Activated CD4-positive, alpha-beta T cell treated with anti-CD3 and anti-CD28 coated beads, Interleukin-2, amount 50 U/mL, for 4 hours (primary cell): ENCODE measurements around the gene SMCR8.
"Not testable (repeated sequence)": the region's sequence is repeated elsewhere in the genome, so short reads cannot be mapped to it uniquely, and the experiment has no call there.

Experiments
- DNase-seq, 2 experiments: peaks; one replicate each; pipeline ENCODE4 v3.0.0-alpha.2; 2020

SMCR8 gene, protein sequence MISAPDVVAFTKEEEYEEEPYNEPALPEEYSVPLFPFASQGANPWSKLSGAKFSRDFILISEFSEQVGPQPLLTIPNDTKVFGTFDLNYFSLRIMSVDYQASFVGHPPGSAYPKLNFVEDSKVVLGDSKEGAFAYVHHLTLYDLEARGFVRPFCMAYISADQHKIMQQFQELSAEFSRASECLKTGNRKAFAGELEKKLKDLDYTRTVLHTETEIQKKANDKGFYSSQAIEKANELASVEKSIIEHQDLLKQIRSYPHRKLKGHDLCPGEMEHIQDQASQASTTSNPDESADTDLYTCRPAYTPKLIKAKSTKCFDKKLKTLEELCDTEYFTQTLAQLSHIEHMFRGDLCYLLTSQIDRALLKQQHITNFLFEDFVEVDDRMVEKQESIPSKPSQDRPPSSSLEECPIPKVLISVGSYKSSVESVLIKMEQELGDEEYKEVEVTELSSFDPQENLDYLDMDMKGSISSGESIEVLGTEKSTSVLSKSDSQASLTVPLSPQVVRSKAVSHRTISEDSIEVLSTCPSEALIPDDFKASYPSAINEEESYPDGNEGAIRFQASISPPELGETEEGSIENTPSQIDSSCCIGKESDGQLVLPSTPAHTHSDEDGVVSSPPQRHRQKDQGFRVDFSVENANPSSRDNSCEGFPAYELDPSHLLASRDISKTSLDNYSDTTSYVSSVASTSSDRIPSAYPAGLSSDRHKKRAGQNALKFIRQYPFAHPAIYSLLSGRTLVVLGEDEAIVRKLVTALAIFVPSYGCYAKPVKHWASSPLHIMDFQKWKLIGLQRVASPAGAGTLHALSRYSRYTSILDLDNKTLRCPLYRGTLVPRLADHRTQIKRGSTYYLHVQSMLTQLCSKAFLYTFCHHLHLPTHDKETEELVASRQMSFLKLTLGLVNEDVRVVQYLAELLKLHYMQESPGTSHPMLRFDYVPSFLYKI

DNA sequence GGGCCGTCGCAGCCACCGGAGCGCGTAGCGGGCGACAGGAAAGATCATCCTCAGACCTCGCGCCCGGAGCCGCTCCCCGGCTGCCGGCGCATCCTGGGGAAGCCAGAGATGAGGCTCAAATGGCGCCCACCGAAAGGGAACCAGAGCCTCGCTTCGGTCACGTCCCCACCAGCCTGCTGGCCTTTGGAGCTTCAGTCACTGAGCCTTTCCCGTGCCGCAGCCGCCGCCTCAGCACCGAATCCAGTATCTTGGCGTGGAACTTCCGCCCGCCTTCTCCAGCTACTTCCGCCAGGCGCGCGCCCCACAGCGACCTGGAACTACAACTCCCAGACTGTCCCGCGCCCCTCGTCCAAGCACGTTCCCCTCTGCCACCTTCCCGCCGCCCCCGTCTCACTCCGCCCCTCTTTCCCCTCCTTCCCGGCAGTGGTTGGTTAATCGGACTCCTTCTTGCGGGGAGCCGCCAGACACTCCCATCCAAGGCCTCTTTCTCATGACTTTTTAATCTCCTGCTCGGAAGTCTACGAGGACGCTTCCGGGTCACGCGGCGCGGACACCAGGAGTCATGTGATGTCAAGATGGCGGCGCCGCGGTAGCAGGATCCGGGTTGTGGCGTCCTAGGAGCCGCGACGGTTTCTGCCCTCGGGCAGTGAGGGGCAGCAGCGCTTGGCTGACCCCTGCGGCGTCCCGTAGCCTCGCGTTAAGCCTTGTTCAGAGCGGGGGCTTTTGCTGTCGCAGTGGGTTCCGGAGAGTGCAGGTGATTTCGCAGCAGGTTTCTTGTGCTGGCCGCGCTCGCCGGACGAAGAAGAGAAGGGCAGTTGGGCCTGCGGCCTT, at the start of gene SMCR8, which contains the start of gene TOP3A:
SMCR8 (plus strand) TSS at position 563 of the 831 bp plus-strand sequence. CDS start 497 bp downstream, outside the sequence.
TOP3A (minus strand) TSS at position 264 of the 831 bp plus-strand sequence; CDS start at position 48, 216 bp downstream.
- peak; percentile 99 for DNase-seq

DNA sequence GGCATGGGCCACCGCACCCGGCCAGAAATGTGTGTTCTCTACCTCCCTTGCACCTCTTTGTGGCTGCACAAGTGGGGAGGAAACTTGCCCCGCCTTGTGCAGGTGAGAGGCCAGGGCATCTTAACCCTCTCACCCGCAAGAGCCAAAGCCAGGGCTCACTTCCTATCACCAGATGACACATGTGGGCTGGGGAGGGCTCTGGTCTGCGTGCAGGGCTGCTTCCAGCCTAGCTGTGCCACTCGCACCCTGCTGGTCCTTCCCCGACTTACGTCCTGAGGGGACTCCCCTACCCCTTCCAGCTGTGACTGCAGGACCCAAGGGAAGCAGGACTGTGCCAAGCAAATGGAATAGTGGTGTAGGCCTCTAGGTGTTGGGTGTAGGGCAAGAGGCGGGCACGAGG, 47.7 kb upstream of the SMCR8 start:
- DNase-seq, result no peak

DNA sequence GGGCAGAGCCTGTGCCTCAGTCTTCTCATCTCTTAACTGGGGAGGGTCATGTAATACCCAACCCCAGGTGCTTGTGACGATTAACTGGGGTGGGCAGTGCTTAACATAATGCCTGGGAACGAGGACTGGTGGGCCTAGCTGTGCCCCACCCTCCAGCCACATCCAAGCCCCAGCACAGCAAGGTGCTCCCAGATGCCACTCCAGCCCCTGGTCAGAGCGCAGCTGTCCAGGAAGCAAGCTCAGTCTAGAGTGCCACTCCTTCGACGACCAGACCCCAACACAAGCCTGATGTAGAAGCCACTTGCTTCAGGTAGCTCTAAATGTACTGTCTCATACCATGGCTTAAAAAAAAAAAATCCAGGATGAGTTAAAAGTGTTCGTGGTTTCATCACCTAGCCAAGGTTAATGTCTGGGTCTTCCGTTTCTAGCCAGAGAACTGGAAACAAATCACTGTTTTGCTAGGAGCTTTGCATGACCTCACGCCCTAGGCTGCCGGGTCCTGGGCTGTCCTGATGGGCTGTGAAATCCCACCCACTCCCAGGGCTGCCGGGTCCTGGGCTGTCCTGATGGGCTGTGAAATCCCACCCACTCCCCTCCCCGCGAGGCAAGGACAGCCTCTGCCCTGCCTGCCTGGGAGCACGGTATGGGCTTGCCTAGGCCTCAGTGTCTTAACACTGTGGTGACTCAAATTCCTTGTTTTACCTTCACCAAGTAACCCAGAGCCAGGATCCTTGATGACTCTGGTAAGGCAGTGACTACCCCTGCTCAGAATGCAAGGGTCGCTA, 47.0 kb upstream of the SMCR8 start:
- DNase-seq, result no peak

DNA sequence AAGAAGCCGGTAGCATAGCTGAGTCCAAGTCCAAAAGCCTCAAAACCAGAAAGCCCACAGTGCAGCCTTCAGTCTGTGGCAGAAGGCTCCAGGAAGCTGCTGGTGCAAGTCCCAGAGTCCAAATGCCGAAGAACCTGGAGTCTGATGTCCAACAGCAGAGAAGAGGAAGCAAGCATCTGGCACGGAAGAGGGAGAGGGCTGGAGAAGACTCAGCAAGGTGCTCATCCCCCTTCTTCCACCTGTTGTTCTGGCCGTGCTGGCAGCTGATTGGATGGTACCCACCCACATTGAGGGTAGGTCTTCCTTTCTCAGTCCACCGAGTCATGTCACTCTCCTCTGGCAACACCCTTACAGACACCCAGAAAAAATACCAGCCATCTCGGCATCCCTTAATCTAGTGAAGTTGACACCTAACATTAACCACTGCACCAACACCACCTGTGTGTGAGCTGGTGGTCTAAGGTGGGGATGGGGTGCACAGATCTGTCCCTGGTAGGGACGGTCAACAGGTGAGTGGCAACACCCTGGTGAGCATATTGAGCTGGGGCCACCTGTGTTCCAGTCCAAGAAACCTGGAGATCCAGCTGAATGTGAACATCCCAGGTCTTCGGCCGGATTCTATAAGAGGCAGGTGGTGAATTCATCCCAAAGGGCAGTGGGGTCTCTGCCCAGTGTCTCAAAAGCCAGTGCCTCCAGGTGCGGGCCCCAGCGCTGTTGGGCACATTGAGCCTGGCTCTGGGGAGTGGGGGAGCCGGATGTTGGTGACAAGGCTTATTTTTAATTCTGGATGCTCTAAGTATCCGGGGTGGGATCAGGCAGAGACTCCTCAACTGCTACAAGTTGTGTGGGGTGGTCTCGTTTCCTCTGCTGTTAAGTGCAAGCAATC, 44.8 kb upstream of the SMCR8 start:
- DNase-seq, result no peak

DNA sequence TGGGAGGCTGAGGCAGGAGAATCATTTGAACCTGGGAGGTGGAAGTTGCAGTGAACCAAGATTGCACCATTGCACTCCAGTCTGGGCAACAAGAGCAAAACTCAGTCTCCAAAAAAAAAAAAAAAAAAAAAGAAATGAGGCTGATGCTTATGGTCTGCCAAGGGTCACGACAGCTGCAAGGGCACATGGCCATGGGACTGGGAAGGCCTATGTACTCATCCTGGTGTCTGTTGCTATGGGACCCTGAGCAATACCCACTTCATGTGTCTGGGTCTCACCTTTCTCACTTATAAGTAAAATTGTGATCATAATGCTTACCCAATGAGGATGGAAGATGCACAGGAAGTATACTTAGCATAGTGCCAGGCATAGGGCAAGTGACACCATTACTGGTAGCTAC, 38.0 kb upstream of the SMCR8 start:
- DNase-seq, result no peak

DNA sequence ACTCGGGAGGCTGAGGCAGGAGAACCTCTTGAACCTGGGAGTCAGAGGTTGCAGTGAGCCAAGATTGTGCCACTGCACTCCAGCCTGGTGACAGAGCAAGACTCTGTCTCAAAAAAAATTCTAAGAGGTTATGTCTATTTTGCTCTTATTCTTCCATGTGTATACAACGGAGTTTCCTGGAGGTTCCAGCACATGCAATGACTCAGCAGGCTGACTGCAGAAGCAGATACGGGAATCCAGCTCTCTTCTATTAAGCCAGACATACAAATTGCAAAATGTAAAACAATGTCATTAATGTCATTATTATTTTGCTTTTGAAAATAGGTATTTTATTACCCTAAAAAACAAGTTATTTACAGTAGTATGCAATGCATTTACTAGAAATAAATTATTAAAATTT, 36.2 kb upstream of the SMCR8 start:
- no peak for DNase-seq

DNA sequence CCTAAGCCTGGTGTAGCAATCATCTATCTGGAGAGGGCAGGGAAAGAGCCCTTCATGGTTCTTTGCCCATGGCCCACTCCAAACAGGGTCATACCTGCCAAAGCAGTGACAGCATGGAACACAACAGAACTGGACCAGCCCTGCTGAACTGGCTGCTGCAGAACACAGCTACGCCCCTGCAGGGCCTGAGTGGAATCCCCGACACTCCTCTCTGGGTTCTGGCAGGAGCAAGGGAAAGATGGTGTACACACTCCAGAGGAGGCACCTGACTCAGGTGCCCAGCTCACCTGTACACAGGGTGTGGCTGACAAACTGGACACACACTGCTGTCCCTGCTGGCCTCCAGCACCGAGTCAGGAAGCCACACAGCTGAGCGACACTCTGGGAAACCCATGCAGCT, 34.8 kb upstream of the SMCR8 start:
- no peak for DNase-seq

DNA sequence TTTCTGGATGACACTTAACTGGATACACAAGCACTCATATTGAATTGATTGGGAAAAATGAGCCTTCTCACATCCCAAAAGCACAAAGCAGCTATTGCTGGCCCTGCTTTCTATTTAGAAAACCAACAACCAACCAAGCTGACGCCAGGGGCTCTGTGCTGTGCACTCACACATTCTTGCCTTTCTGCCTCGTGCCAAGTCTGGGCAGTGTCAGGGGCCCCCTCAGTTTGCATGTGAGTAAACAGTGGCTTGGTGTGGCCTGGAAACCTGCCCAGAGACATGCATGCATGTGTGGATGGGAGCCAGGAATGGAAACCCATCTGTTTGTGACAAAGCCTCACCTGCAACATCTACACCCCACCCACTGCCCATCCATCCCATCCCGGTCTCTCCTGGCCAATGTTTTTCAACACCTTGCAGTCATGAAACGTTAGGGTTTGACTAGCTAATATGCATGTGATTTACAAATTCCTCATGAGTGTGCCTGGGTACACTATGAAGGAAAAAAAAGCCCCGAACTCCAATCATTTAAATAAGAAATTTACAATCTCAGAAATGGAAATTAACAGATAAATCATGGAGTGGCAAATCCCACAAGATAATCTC, 34.2 kb upstream of the SMCR8 start:
- DNase-seq, result no peak

DNA sequence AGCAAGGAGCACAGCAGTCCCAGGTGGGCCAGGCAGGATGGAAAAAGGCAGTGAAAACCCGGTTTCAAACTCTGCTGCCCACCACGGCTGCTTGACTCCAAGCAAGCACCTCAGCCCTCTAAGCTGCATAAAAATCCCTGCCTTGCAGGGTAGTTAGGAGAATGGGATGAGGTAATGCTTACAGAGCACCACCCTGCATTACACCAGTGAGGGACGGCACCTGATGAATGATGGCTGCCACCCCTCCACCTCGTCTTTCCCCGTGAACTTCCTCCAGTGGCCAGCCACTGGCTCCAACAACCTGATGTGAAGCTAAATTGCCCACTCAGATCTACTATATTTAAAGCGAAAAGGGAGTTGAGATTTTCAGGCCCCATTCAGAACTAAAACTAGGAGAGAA, 33.3 kb upstream of the SMCR8 start:
- no peak for DNase-seq

DNA sequence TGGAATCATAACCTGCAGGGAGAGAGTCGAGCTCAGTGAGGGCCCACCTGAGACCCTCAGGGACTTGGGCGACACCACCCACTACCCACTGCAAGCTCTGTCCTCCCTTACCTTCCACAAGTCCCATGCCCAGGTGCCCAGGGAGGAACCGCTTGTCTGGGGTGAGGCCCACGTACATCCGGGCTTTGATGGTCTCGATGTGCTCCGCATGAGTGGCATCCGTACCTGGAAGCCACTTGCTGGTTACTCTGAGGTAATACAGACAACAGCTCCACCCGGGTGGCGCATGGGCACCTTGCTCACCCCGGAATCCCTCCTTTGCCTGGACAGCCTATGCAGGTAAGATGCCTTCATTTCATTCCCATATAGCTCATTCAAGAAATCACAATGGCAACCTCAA, 29.8 kb upstream of the SMCR8 start:
- DNase-seq, result no peak

DNA sequence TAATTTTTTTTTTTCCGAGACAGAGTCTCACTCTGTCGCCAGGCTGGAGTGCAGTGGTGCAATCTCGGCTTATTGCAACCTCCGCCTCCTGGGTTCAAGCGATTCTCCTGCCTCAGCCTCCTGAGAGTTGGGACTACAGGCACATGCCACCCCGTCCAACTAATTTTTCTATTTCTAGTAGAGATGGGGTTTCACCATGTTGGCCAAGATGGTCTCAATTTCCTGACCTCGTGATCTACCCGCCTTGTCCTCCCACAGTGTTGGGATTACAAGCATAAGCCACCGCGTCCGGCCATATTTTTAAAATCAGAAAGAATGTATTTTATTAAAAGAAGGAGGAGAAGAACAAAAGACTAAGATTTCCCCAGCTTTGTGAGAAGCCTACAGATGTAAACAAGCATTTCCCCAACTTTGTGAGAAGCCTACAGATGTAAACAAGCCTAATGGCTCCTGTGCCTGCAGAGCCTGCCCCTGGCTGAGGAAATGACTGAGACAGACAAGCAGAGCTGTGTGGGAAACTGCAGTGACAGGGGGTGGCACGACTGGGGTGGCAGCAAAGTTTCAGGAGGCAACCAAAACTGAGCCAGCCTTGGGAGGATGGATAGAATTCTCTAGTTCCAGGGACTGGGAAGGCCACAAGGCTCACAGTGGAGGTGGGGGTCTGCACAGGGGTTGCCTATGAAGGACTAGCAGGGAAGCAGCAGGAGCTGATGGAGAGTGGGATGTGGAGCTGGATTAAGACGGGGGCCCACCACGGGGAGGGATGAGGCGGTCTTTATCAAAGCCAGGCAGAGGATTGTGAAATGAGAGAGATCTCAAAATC, 23.2 kb upstream of the SMCR8 start:
- no peak for DNase-seq

DNA sequence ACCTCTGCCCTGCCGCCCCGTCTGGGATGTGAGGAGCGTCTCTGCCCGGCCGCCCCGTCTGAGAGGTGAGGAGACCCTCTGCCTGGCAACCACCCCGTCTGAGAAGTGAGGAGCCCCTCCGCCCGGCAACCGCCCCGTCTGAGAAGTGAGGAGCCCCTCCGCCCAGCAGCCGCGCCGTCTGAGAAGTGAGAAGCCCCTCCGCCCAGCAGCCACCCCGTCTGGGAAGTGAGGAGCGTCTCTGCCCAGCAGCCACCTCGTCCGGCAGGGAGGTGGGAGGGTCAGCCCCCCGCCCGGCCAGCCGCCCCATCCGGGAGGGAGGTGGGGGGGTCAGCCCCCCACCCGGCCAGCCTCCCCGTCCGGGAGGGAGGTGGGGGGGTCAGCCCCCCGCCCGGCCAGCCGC, 17.0 kb upstream of the SMCR8 start:
- DNase-seq, result not testable (repeated sequence)

DNA sequence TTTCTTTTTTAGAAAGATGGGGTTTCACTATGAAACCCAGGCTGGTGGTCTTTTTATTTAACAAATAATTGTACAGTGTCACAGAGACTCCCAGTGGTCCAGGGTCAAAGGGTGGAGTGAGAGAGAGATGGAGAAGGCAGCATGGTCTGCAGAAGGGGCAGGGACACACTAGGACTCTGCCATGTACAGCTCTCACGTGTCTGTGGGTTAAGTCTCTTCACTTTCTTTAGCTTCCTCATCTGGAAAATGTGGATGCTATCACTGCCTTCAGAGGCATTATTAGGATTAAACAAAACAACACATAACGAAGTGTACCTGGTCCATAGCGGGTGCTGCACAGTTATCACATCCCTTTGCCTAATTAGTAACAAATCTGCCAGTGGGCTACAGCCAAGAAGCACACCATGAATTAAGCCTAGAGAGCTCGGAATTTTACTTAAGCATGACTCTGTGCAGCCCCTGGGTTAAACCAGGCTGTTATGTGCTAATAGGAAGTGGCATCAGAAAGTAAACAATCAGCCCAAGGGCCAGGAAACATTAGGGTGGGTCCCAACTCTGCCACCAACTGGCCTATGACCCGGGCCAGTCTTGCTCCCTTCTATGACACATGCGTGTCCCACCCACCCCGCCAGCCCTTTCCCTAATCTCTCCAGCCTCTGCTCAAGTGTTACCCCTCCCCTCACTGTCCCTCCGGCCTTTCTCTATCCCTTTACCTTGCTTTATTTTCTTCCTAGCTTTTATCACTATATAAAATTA, 14.2 kb upstream of the SMCR8 start:
- DNase-seq, result no peak

DNA sequence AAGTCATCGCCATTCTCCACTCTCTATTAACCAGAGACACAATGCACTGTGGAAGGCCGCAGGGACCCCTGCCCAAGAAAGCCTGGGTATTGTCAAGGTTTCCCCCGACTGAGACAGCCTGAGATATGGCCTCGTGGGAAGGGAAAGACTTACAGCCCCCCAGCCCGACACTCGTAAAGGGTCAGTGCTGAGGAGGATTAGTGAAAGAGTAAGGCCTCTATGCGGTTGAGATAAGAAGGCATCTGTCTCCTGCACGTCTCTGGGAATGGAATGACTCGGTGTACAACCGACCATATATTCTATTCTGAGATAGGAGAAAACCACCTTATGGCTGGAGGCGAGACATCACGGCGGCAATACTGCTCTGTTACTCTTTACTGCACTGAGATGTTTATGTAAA, 11.9 kb upstream of the SMCR8 start:
- not testable (repeated sequence) for DNase-seq

DNA sequence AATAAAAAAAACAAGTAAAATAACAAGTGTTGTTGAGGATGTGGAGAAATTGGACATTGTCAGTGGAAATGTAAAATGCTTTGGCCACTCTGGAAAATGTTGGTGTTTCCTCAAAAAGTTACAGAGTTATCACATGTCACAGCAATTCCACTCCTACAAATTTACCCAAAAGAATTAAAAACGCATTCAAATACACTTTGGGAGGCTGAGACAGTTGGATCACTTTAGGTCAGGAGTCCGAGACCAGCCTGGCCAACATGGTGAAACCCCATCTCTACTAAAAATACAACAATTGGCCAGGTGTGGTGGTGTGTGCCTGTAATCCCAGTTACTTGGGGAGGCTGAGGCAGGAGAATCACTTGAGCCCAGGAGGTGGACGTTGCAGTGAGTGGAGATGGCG, 5.9 kb upstream of the SMCR8 start:
- no peak for DNase-seq

DNA sequence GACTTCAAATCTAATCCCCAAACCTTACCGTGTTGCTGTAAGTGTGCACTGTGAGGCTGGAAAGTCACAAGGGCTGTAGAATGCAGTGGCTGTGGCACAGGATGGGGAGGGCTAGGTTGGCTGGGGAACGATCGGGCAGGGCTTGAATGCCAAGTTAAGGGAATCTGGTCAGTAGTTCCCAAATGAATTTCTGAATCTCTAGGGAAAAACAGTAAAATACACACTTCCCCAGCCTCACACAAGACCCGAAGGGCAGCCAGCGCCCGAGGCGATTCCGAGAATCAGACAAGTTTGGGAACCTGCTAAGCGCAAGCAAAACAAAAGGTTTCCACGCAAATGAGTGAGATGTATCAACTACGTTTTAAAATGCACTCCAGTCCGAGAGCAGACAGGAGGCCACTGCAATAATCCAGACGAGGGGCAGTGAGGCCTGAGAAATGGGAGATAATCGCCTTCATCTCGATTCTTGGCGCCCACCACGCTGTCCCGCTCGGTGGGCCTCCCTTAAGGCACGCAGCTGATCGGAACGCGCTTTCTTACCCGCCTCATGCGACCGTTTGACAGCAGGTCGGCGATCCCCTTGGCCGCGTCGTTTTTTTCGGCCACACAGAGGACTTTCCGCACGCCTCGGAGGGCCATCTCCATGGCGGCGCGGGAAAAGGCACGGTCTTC, 898 bp upstream of the SMCR8 start:
- DNase-seq, result no peak

DNA sequence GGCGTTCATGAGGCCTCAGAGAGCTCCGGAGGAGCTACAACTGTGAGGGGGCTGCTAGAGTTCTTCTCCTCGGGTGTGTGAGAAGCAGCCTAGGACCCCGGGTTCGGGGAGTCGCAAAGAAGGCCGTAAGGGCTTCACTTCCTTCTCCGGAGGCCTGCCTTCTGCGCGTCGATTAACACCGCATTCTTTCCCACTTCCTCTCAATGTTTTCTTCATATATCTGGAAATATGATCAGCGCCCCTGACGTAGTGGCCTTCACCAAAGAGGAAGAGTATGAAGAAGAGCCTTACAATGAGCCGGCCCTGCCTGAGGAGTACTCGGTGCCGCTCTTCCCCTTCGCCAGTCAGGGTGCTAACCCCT, 449 bp downstream of the SMCR8 start:
- peak in 1 of 2 experiments; percentile 22 for DNase-seq

DNA sequence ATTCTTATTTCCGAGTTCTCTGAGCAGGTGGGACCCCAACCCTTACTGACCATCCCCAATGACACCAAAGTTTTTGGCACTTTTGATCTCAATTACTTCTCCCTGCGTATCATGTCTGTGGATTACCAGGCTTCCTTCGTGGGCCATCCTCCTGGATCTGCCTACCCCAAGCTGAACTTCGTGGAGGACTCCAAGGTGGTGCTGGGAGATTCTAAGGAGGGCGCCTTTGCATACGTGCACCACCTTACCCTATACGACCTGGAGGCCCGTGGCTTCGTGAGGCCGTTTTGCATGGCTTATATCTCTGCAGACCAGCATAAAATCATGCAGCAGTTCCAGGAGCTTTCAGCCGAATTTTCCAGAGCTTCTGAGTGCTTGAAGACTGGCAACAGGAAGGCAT, 868 bp downstream of the SMCR8 start:
- no peak for DNase-seq
